GM03348 (cell line): ENCODE data around the gene TMCC1.
A peak's percentile ranks its signal among the peaks of the same experiment; 100 is the strongest.
"Not testable (repeated sequence)": the region's sequence is repeated elsewhere in the genome, so short reads cannot be mapped to it uniquely, and the experiment has no call there.

Experiments used
- DNase-seq: peaks from one replicate; pipeline ENCODE4 v3.0.0; 2012; ENCODE audit warnings: low spot score

Gene TMCC1

DNA sequence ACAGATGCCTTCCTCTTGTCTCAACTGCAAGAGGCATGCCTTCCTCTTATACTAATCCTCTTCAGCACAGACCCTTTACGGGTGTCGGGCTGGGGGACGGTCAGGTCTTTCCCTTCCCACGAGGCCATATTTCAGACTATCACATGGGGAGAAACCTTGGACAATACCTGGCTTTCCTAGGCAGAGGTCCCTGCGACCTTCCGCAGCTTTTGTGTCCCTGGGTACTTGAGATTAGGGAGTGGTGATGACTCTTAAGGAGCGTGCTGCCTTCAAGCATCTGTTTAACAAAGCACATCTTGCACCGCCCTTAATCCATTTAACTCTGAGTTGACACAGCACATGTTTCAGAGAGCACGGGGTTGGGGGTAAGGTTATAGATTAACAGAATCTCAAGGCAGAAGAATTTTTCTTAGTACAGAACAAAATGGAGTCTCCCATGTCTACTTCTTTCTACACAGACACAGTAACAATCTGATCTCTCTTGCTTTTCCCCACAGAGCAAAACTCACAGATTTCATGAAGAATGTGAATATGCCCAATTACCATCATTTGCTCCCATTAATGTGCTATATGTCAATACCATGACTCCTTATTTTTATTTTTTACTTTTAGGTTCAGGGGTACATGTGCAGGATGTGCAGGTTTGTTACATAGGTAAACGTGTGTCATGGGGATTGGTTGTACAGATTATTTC is 251.8 kb downstream of the TMCC1 start:
- not testable (repeated sequence) for DNase-seq

DNA sequence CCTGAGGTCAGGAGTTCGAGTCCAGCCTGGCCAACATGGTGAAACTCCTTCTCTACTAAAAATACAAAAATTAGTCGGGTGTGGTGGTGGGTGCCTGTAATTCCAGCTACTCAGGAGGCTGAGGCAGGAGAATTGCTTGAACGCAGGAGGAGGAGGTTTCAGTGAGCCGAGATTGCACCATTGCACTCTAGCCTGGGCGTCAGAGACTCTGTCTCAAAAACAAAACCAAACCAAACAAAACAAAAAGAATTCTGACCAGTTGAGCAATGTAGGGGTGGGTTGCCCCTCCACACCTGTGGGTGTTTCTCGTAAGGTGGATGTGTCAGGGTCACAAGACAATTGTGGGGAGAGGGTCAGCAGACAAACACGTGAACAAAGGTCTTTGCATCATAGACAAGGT is 252.5 kb downstream of the TMCC1 start:
- not testable (repeated sequence) for DNase-seq

DNA sequence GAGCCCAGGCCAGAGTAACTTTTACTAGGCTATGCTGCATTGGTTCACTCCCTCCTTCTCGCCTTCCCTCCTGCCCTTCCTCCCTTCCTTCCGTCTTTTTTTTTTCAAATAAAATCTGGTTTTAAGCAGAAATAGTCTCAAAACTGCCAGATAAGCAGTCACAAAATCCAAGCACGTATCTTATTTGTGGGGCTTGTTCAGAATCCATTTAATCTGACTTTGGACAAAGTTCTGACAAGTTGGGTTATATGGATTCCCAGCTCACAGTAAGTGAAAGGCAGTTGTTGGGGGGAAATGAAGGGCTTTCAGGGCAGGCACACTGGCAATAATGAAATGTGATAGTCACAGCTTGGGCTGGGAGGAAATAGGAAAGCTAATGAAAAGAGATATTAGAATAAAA is 255.0 kb downstream of the TMCC1 start:
- no peak for DNase-seq

DNA sequence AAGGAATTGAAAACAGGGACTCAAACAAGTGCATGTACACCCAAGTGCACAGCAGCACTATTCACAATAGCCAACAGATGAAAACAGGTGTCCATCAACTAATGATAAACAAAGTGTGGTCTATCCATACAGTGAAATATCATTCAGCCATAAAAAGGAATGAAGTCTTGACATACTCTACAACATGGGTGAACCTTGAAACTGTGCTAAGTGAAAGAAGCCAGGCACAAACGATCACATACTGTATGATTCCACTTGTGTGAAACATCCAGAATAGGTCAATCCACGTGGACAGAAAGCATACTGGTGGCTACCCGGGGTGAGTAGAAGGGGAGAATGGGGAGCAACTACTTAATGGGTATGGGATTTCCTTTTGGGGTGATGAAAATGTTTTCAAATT is 257.4 kb downstream of the TMCC1 start:
- DNase-seq, result no peak

DNA sequence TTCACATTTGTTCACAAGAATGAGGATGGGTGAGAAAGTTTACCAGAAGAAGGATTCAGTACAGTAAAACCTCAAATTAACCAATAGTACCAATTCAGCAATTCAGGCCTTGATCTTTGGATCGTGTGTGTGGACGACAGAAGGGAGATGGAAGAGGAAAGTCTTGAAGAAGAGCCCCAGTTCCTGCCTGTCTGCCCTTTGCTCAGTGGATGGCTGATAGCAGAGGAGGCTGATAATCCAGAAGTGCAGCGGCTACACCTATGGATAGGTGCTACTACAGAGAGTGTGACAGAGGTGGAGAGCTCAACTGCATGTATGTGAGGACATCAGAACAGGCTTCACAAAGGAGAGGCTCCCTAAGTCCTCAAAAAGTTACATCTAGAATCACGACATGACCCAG is 257.9 kb downstream of the TMCC1 start:
- no peak for DNase-seq

DNA sequence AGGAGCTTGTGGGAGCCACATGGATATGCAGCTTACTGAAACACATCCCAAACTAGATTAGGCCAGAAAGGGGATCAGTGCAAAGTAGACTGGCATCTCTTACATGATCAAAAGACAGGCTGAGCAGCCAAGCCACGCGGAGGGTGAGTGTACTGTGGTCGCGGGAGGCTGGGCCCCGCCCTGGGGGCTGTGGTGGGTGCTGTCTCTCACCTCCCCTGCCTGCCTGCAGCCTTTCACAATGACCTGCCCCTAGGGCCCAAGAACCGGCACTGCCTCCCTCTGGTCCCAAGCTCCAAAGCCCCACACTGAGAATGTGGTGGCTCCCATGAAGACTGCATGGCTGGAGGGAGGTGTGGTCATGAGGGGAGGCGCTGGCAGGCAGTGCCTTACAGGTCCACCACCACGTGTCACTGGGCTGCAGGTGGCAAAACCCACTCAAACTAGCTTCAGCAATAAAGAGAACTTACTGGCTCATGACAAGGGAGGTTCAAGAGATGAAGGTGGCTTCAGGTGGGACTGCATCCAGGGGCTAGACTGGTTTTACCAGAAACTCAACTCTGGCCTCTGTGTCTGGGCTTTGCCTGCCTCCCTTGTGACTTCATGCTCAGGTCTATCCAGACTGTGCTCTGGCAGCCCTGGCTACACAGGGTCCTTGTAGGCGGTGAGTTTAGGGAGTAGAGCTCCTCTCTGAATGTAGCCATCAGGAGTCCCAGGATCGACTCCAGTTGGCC is 259.6 kb downstream of the TMCC1 start:
- no peak for DNase-seq

DNA sequence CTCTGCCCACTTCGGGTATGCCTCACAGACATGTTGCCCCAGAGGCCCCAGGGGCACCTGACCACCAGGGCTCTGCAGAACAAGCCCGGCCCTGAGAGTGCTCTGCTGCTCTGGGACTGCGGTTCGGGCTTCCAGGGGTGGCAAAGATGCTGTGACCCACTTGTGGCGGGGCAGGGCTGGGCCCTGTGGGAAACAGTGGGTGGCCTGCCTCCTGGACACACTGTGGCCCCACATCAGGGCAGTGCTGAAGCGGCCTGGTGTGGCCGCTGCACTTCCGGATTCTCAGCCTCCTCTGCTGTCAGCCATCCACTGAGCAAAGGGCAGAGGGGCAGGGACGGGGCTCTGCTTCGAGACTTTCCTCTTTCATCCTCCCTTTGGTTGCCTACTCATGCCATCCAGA is 260.5 kb downstream of the TMCC1 start:
- no peak for DNase-seq

DNA sequence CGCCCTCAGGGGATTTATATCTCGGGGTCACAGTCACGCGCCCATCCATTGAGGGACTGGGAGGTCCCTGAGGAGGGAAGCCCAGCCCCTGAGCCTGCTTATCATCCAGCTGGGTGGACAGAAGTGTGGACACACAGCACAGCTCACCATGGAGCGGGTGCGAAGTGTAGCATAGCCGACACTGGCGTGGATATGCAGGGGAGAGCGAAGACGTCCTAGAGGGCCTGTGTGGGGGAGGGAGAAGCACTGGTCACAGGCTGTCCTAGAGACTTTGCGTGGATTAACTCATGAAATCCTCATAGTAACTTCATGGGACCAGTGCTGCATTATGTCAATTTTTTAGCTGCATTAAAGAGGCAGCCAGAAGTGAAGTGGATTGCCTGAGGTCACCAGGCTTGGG is 261.0 kb downstream of the TMCC1 start:
- no peak for DNase-seq

DNA sequence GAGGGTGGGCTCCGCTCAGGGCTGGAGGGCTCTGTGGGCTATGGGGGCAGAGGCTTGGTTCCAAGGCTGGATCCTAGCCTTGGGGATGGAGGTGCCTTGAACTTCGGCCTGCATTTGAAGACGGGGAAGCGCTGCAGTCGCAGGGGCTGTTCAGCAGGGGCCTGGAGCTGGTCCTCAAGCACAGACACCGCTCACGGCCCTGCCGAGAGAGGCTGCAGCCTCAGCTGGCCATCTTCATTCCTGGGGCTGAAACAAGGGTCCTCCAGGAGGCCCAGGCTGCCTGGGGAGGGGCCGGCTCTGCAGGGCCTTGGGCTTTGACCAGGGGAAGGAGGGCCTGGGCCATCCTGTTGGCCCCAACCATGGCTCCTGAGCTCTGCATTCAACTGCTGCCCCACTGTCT is 261.5 kb downstream of the TMCC1 start:
- no peak for DNase-seq

DNA sequence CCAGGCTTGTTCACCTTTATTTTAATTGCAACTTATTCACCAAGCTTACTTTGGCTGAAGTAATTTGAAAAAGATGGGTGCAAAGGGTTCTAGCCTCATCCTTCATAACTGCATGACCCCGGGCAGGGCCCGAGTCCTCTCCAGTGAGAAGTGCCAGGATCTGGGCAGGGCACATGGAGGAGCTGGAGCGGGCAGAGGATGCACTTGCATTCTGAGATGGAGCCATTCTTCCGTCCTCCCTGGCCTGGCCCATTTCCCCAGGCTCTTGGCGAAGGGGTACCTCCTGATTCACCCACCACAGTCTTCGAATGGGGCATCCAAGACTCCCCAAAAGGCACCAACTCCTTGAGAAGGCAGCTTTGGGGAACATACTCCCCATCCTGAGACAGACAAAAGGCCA is 264.5 kb downstream of the TMCC1 start:
- DNase-seq, result no peak

DNA sequence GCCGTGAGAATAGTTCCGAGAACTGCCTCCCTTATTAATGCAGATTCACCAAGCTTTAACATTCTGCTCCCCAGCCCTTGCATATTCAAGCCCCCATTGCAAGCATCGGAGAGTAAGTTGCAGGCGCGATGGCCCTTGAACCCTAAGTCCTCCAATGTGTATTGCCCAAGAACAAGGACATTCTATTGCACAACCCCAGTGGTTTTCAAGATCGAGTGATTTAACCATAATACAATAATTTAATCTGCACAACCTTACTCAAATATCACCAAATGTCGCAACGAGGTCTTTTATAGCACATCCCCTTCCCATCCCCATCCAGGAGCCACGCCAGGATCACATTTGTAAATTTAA is 265.4 kb downstream of the TMCC1 start:
- DNase-seq, result peak; percentile 59

DNA sequence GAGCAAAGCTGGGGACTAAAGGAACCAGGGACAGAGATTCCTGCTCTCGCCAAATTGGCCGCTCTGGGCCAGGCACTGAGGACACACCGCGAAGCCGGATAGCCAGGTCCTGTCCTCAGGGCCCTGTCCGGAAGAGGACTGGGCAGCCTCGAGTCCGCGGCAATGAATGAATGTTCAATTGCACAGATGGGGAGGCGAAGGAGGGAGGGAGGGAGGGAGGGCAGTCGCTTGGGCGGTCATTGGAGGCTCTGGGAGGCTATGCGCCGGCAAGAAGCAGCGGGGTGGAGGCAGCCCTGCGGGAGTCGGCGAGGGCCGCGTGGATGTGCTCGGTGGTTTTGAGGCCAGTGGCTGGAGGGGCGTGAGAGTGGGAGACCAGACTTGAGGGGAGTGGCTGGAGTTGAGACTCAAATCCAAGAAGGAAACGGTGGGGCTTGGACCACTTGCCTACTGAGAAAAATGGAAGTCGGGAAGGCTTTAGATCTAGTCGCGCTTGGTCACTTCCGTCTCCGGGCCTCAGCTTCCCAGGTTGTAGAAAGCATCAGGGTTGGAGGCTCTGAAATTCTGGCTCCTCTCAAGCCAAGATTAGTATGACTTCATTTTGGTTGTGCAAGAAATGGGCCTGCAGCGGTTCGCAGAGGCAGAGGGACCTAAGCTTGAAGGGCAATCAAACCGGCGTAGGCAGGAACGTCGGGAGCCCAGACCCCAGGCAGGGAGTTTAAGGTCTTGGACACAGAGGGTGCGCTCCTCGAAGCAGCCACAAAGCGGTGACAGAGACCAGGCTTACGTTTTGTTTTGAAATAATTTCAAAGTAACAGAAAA is 266.0 kb downstream of the TMCC1 start:
- DNase-seq, result peak; percentile 84

DNA sequence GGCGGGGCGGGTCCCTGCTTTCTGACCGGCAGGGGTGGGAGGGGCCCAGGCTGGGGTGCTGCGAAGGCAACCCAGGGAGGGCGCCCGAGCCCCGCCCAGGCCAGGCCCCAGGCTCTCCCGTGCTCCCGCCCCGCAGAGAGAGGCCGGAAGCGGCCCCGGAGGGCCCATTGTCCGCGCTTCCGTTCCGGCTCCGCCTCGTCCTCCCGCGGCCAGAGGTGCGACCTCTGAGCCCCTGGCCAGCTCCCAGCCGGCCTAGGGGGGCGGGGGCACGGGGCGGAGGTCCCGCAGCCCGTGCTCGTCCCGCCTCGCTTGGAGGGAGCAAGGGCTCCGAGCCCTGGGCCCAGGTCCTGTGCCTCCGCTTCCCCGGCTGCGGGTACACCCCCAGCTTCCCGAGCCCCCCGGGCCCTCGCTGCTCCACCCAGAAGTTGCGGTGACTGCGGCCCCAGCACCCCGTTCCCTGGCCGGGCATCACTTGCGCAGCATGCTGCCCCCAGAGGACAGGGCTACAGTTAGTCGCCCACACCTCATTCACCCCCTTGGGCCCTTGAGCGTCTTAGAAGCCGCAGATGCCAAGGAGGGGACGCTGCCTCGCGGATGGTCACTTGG is 266.7 kb downstream of the TMCC1 start:
- peak; percentile 97 for DNase-seq

DNA sequence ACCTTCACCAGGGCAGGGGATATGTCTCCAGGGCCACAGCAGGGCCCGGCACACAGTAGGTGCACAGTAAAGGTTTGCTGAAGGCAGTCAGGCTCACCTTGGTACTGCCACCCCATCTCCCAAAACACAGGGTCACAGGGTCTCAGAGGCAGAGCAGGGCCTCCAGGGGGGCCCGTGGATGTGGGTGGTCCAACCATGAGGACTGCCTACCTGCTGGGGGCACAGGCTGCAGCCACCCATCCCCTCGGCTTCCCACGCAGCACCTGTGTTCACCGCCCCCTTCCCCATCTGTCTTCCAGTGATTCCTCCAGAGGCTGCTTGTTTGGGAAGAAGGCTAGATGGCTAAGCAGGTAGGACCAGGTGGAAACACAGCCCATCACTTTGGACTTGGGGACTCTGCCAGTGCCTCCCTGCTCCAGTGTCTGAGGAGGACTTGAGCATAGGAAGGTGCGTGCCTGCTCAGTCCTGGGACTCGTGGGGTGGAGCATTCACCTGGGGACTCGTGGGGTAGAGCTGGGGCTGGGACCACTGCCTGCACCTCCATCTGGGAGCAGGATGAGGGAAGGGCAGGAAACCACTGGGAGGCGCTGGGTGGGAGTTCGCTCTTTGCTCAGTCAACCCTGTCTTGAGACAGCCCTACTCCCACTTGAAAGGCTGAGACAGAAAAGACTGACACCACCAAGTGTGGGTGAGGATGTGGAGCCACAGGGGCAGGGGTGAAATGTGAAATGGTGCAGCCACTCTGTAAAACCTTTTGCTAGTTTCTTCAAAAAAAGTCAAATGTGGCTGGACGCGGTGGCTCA is 268.2 kb downstream of the TMCC1 start:
- peak; percentile 9 for DNase-seq

DNA sequence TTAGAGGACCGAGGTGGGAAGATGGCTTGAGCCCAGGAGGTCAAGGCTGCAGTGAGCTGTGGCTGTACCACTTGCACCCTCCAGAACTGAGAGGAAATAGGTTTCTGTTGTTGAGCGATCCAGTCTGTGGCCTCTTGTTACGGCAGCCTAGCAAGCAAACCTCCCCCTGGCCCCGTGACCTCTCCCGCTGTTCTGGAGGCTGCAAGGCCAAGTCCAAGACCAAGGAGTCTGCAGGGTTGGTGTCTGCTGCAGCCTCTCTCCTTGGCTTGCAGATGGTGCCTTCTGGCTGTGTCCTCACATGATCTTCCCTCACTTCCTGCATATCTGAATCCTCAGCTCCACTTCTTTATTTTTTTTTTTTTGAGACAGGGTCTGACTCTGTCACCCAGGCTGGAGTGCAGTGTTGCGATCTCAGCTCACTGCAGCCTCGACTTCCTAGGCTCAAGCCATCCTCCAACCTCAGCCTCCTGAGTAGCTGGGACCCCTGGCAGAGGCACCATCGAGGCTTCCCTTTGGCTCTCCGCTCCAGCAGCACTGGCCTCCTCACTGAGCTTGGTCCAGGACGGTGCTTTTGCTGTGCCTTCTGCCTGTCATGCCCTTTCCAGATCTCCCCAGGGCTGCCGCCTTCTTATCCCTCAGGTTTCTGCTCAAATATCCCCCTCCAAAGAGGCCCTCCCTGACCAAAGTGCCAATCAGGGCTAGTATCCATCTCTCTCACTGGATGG is 269.0 kb downstream of the TMCC1 start:
- DNase-seq, result peak; percentile 9

DNA sequence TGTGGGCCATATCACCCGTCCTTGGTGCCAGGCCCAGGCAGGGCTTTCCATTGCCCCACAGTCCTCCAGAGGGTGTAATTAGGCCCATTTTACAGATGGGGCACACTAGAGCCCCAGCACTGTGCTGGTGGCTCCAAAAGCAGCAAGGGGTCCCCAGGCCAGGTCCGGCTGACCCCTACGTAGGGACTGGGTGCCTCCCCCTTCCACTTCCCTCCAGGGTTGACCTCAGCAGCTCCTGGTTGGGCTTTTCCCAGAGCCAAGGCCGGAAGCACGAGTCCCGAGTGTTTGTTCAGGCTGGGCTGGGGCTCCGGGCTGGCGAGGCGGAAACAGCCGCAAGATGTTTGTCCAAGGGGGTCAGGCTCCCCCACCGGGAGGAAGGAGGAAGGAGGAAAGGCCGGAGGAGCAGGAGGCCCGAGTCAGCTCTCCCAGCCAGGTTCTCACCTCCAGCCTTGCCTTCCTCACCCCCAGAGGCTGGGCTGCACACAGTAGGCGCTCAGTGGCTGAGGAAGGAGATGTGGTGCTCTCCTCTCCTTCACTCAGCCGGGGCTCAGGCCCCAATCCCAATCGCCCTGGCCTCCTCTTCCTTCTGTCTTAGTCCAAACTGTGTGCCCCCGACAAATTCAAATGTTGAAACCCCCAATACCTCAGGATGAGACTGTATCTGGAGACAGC is 269.9 kb downstream of the TMCC1 start:
- DNase-seq, result no peak

DNA sequence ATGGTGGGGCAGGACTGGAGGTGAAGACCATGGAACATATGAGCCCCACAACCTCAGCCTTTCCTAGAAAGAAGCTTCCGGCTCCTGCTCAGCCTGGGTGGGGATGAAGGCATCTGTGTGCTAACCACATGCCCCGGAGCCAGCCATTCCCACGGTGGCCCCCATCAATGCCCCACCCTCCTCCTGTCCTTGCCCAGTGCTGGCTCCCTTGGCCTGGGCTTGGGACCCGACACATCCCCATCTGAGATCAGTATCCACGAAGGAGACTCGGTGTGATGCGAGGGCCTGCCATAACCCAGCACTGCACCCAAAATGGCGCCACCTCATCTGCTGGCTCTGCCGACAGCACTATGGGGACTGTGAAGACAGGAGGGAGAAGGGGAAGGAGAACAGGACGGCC is 270.6 kb downstream of the TMCC1 start:
- DNase-seq, result no peak

DNA sequence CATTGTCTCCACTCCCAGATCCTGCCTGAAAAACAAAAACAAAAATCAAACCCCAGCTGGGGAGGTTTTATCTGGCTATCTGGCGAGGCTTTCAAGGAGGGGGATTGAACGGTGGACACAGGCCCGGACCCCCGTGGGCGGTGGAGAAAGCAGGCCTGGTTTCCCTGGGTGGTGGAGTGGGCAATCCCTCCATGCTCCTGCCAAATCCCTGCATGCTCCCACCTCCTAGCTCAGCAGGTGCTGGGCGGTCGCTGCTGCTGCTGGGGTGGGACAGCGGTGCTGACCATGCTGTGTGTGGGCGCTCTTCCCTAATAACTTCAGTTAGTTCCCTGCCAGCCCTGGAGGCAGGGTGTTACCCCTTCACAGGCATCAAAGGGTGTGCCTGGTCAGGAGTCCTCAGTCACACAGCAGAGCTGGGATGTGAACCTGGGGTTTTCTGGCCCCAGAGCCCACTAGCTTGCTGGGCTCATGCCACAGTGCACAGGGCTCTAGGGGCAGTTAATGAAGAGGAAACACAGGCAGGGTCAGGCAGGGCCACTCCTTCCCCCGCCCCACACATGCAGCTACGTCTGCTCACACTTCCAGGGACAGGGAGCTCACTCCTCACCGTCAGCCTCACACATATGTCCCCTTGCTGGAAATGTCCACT is 271.2 kb downstream of the TMCC1 start:
- DNase-seq, result no peak

DNA sequence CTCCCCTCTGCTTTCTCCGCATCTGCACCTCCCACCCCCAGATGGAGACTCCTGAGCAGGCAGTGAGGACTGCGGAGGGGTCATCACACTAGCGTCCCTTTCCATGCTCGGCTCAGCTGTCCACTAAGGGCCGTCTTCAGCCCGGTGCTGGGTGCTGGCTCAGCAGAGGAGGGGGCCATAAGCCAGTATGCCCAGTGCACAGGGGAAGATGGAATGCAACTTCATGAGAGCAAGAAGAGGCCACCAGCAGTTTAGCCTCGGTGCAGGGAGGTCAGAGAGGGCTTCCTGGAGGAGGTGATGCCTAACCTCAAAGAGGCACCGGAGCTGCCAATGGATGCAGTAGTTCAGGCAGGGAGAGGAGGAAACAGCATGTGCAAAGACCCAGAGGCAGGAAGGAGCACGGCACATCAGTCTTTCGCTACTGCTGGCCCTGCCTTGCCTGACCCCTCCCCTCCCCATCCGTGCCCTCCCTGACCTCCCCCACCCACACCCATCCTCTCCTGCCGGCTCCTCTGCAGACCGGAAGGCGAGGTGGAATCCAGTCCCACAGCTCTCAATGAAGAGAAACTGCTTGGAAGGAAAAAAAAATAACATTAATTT is 271.8 kb downstream of the TMCC1 start:
- no peak for DNase-seq
